Spleen (tissue), 11 donors: ENCODE data around the gene TET2. TPM values are rescaled to one million over a fixed set of nuclear protein-coding genes. Genes with fewer than 3 reads are reported as not detected.

Source experiments
- DNase-seq: peaks from one replicate; pipeline ENCODE4 v3.0.0-alpha.2; 2020
- H3K27ac ChIP-seq, 8 donors: fragments of 200-600 bp; sonication (generic) in 7 of 8; 1 replicate in 4 of 8; 2 replicates in 4 of 8; pipeline versions ENCODE4 v1.5.0 to v1.8.0; 2016 to 2021; ENCODE audit warnings: inconsistent platforms in 4 of 8, mild to moderate bottlenecking in 4 of 8, moderate library complexity in 1 of 8
- H3K27me3 ChIP-seq, 7 donors: fragments of 200-600 bp; sonication (generic) in 6 of 7; replicated peaks in 1 of 7; 1 replicate in 4 of 7; 2 replicates in 3 of 7; pipeline versions ENCODE4 v1.5.0 to v1.8.0; 2016 to 2021; ENCODE audit warnings: inconsistent platforms in 3 of 7, mild to moderate bottlenecking in 1 of 7
- H3K36me3 ChIP-seq, 6 donors: fragments of 200-600 bp; sonication (generic) in 5 of 6; 1 replicate in 4 of 6; 2 replicates in 2 of 6; pipeline versions ENCODE4 v1.5.0 to v1.8.0; 2016 to 2021; ENCODE audit warnings: inconsistent platforms in 2 of 6
- H3K4me1 ChIP-seq, 6 donors: fragments of 200-600 bp; sonication (generic) in 5 of 6; 1 replicate in 3 of 6; 2 replicates in 3 of 6; pipeline versions ENCODE4 v1.5.0 to v1.8.0; 2016 to 2021; ENCODE audit warnings: inconsistent platforms in 3 of 6
- H3K4me3 ChIP-seq, 8 donors: fragments of 200-600 bp; sonication (generic) in 7 of 8; 1 replicate in 4 of 8; 2 replicates in 4 of 8; pipeline versions ENCODE4 v1.5.0 to v1.8.0; 2016 to 2021; ENCODE audit warnings: inconsistent platforms in 4 of 8, mild to moderate bottlenecking in 4 of 8, moderate library complexity in 2 of 8
- H3K9me3 ChIP-seq, 8 donors: fragments of 200-600 bp; sonication (generic) in 7 of 8; 1 replicate in 4 of 8; 2 replicates in 4 of 8; pipeline versions ENCODE4 v1.5.0 to v1.8.0; 2016 to 2021; ENCODE audit warnings: inconsistent platforms in 4 of 8
- CTCF ChIP-seq, 11 experiments: fragments of 200-600 bp in 7 of 11; fragments of 450-650 bp in 4 of 11; sonication (generic) in 4 of 11; IDR thresholded peaks in 8 of 11; conservative IDR thresholded peaks in 3 of 11; 1 replicate in 7 of 11; 2 replicates in 4 of 11; pipeline versions ENCODE4 v1.4.0 to v1.8.0; 2016 to 2021; ENCODE audit warnings: antibody characterized with exemption in 11 of 11, inconsistent platforms in 4 of 11, mild to moderate bottlenecking in 1 of 11
- POLR2A ChIP-seq, 3 donors: fragments of 450-650 bp; IDR thresholded peaks; one replicate each; pipeline ENCODE4 v1.5.1; 2017; ENCODE audit warnings: antibody characterized with exemption in 3 of 3, mild to moderate bottlenecking in 1 of 3
- POLR2AphosphoS5 ChIP-seq, 3 donors: sonication (generic); formaldehyde crosslinking; IDR thresholded peaks; one replicate each; pipeline ENCODE4 v1.5.1; 2017; ENCODE audit warnings: antibody characterized with exemption in 3 of 3
- WGBS, 5 donors: extraction: QIAGEN DNeasy Blood & Tissue Kit in 3 of 5; methylation state at CpG; one replicate each; pipeline versions ENCODE4 v1.1.5 to v1.1.7; 2013 to 2018; 5-methylcytosine and 5-hydroxymethylcytosine counted together
- intact Hi-C: fragments of 100-400 bp; cut with DNase I; formaldehyde crosslinking; loops from one replicate; pipeline ENCODE4 v1.15.0; 2023; ENCODE audit warnings: low total_unique reads
- polyA plus RNA-seq, 3 donors: library from polyadenylated mRNA; stranded (reverse); fragments of 200-250 nt; gene quantifications; one replicate each; pipeline ENCODE4 v1.2.1, GENCODE V29; 2013
- total RNA-seq, 7 donors: library from RNA; depleted of rRNA in 3 of 7; stranded (reverse); fragments of >200 nt in 3 of 7; fragmentation: NEBNext Ultra II Directional in 4 of 7; extraction: Animal tissue kit (Norgen Biotek cat#: 25700) in 4 of 7; gene quantifications; one replicate each; pipeline versions ENCODE4 v1.1.0 to v1.2.1, GENCODE V29; 2016 to 2021
- donor health status: healthy with polysubstance abuse.
- donor health status: DM: no; HTN: no; CAD: no; lungs with moderate emphysema.
- donor health status: DM: no; HTN: no; CAD: no.
- donor health status: Bipolar disorder and iron deficiency.
- donor health status: healthy.
- donor health status: DM: no; HTN: no; CAD: no.
- donor health status: DM: yes; HTN: yes; CAD: no.

The TET2 gene
- total and polyA plus RNA-seq, 10 donors = 2.5 to 70.4 (median 45.0) TPM

GRCh38 chr4:105166066-105166465 lies 19.4 kb downstream of the TET2 start:
- Histone ChIP-seq H3K4me3 (no peak overlapping the region), H3K27ac (no peak overlapping the region), H3K4me1 (peaks cover 0 to 67% (median 28%) of the 10 kb centered on the region in 6 donors), H3K27me3 (no peaks in the 10 kb centered on the region), H3K36me3 (peaks cover 0 to 14% (median 0%) of the 10 kb centered on the region in 6 donors), H3K9me3 (no peaks in the 10 kb centered on the region)
- TF ChIP-seq CTCF (IDR thresholded peaks at IDR 0.05 in 8 of 11, conservative IDR thresholded peaks at IDR 0.05 in 3 of 11) = no peak
- no peak for TF ChIP-seq POLR2A (IDR thresholded peaks at IDR 0.05)
- no peak for TF ChIP-seq POLR2AphosphoS5 (IDR thresholded peaks at IDR 0.05)
- intact Hi-C loops = no loop called here
- no peak for DNase-seq

GRCh38 chr4:105170711-105171110 lies 24.0 kb downstream of the TET2 start:
- Histone ChIP-seq H3K9me3 (no peaks in the 10 kb centered on the region), H3K27ac (peak overlapping the region in 1 of 8 donors; percentile 16), H3K4me1 (peaks cover 0 to 31% (median 14%) of the 10 kb centered on the region in 6 donors), H3K36me3 (peaks cover 0 to 21% (median 0%) of the 10 kb centered on the region in 6 donors), H3K4me3 (no peak overlapping the region), H3K27me3 (no peaks in the 10 kb centered on the region)
- TF ChIP-seq POLR2AphosphoS5 (IDR thresholded peaks at IDR 0.05) (no peak), POLR2A (IDR thresholded peaks at IDR 0.05) (no peak), CTCF (IDR thresholded peaks at IDR 0.05 in 8 of 11, conservative IDR thresholded peaks at IDR 0.05 in 3 of 11) (no peak)
- WGBS, 5 donors = 62 to 78% (median 77%) methylated on average over 4 of the region's 4 CpGs
- DNase-seq = no peak
- intact Hi-C loops = no loop called here

GRCh38 chr4:105171912-105172311 lies 25.2 kb downstream of the TET2 start:
- intact Hi-C loops = no loop called here
- TF ChIP-seq CTCF (IDR thresholded peaks at IDR 0.05 in 8 of 11, conservative IDR thresholded peaks at IDR 0.05 in 3 of 11) (no peak), POLR2AphosphoS5 (IDR thresholded peaks at IDR 0.05) (no peak), POLR2A (IDR thresholded peaks at IDR 0.05) (no peak)
- Histone ChIP-seq H3K27me3 (no peaks in the 10 kb centered on the region), H3K27ac (no peak overlapping the region), H3K4me3 (no peak overlapping the region), H3K9me3 (no peaks in the 10 kb centered on the region), H3K36me3 (peaks cover 0 to 21% (median 0%) of the 10 kb centered on the region in 6 donors), H3K4me1 (peaks cover 0 to 20% (median 12%) of the 10 kb centered on the region in 6 donors)
- no peak for DNase-seq
- 82 to 100% (median 94%) methylated on average over 1 of the region's 1 CpG for WGBS, 5 donors

GRCh38 chr4:105174098-105174497 lies 27.4 kb downstream of the TET2 start:
- Histone ChIP-seq H3K4me3 (no peak overlapping the region), H3K36me3 (peaks cover 0 to 13% (median 0%) of the 10 kb centered on the region in 6 donors), H3K27ac (no peak overlapping the region), H3K4me1 (peaks cover 0 to 20% (median 12%) of the 10 kb centered on the region in 6 donors), H3K9me3 (no peaks in the 10 kb centered on the region), H3K27me3 (no peaks in the 10 kb centered on the region)
- intact Hi-C loops = no loop called here
- WGBS, 5 donors = 94 to 99% (median 97%) methylated on average over 2 of the region's 2 CpGs
- no peak for DNase-seq
- no peak for TF ChIP-seq CTCF (IDR thresholded peaks at IDR 0.05 in 8 of 11, conservative IDR thresholded peaks at IDR 0.05 in 3 of 11)
- TF ChIP-seq POLR2AphosphoS5 (IDR thresholded peaks at IDR 0.05) = no peak
- no peak for TF ChIP-seq POLR2A (IDR thresholded peaks at IDR 0.05)
